Erythroblast (primary cell): ENCODE measurements around the gene NEGR1.

Source experiments
- GATA1 ChIP-seq: IDR thresholded peaks from 2 replicates; pipeline ENCODE4 v1.6.1; 2011; ENCODE audit warnings: low read depth, mild to moderate bottlenecking, control low read depth, low read length, moderate library complexity
- POLR2A ChIP-seq: IDR thresholded peaks from 2 replicates; pipeline ENCODE4 v1.6.1; 2011; ENCODE audit warnings: mild to moderate bottlenecking, low read length

- no peak for TF ChIP-seq GATA1
- no peak for TF ChIP-seq POLR2A
These were observed 231.8 kb downstream of the NEGR1 start for GRCh38 chr1:72050551-72050950.
